ENCODE measurements around the gene PREX1. TPM values are rescaled to one million over a fixed set of nuclear protein-coding genes. Genes with fewer than 3 reads are reported as not detected.
"Not testable (repeated sequence)": the region's sequence is repeated elsewhere in the genome, so short reads cannot be mapped to it uniquely, and the experiment has no call there.

PREX1 gene
- total RNA-seq, 1 donor from 2014 or later = 66.0 TPM

DNA sequence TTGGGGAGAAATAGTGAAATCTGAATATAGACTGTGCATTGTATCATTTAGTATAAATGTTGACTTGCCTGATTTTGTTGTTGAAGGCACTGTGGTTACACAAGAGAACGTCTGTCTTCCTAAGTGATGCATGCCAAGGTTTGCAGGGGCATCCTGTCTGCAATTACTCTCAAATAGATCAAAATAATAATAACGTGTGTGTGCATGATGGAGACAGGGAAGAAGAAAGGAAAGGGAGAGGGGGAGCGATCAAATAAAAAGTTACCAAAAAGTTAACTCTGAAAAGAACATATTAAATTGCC, 14.4 kb downstream of the PREX1 start:
- Histone ChIP-seq H3K4me3 (no peak overlapping the region), H3K36me3 (no peaks in the 10 kb centered on the region), H3K9me3 (no peaks in the 10 kb centered on the region), H3K27ac (no peak overlapping the region), H3K4me1 (peaks cover 41% of the 10 kb centered on the region), H3K27me3 (no peaks in the 10 kb centered on the region)
- TF ChIP-seq, protein P1, sequence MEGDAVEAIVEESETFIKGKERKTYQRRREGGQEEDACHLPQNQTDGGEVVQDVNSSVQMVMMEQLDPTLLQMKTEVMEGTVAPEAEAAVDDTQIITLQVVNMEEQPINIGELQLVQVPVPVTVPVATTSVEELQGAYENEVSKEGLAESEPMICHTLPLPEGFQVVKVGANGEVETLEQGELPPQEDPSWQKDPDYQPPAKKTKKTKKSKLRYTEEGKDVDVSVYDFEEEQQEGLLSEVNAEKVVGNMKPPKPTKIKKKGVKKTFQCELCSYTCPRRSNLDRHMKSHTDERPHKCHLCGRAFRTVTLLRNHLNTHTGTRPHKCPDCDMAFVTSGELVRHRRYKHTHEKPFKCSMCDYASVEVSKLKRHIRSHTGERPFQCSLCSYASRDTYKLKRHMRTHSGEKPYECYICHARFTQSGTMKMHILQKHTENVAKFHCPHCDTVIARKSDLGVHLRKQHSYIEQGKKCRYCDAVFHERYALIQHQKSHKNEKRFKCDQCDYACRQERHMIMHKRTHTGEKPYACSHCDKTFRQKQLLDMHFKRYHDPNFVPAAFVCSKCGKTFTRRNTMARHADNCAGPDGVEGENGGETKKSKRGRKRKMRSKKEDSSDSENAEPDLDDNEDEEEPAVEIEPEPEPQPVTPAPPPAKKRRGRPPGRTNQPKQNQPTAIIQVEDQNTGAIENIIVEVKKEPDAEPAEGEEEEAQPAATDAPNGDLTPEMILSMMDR (IDR thresholded peaks at IDR 0.05) = no peak
- no peak for ATAC-seq
- no peak for DNase-seq
- intact Hi-C loops (cut with DNase I) = no loop called here

DNA sequence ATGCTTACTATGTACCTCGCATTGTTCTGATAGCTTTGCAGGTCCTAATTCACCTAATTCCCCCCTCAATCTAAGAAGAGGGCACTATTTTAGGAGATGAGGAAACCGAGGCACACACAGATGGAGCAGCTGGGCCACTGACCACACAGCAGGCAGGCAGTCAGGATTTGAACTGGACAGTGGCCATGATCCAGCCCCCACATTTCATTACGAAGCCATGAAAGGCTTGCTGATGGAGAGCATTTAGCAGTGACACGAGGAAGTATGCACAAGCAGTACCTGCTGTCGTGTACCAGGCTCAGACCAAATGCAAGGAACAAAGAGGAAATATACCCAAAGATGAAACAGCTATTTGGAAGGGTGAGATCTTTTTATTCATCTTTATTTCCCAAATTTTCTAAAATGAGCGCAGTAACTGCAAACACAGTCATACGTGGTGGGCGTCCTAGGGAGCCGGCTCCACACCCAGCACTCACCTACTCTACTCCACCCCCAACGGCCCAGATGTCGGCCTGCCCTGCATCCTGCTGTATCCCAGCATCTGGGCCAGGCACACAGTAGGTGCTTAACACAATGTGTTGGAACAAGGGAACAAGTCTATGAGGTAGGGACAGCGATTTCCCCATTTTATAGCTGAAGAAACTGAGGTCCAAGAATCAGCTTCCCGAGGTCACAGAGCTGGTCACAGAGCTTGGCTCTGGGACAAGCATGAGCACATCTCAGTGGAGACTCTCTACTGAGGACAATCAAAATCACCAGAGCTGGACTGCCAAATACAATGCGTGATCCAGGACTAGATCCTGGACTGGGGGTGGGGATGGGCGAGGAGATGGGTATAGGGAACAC, 15.0 kb downstream of the PREX1 start:
- TF ChIP-seq, protein P1 (IDR thresholded peaks at IDR 0.05) = no peak
- no peaks in the 10 kb centered on the region for H3K27me3 ChIP-seq
- H3K36me3 ChIP-seq = no peaks in the 10 kb centered on the region
- peaks cover 35% of the 10 kb centered on the region for H3K4me1 ChIP-seq
- no peaks in the 10 kb centered on the region for H3K9me3 ChIP-seq
- no peak overlapping the region for H3K4me3 ChIP-seq
- intact Hi-C loops (cut with DNase I) = no loop called here
- H3K27ac ChIP-seq = no peak overlapping the region
- ATAC-seq = no peak
- DNase-seq = no peak

DNA sequence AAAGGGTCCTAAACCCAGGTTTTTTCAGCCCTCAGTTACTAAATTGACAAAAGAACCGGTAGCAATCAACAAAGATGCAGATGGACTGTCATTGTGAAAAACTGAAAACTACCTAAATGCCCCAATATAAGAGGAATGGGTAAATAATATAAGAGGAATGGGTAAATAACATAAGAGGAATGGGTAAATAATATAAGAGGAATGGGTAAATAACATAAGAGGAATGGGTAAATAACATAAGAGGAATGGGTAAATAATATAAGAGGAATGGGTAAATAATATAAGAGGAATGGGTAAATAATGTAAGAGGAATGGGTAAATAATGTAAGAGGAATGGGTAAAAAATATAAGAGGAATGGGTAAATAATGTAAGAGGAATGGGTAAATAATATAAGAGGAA, 15.7 kb downstream of the PREX1 start:
- H3K9me3 ChIP-seq; ATAC-seq; H3K27me3 ChIP-seq; H3K27ac ChIP-seq; DNase-seq; intact Hi-C loops (cut with DNase I); H3K4me3 ChIP-seq; H3K36me3 ChIP-seq: not testable (repeated sequence)
- H3K4me1 ChIP-seq = peaks cover 31% of the 10 kb centered on the region

DNA sequence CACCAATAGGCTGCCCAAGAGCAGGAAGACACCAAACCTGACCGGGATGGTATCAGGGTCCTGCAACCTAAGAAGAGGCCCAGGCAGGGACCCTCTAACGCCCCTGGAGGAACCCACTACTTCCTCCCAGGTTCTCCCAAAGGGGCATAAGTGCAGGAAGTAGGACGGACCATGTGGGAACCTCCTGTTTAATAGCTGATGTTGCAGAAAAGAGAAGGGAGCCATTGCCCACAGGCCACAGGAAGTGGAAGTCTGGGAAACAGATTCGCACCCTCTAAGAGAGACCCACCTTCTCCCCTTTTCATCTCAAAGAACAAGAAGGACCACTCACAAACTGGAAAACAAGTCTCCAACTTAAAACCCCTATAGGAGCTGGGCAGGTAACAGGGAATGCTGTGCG, 18.1 kb downstream of the PREX1 start:
- H3K36me3 ChIP-seq = no peaks in the 10 kb centered on the region
- H3K4me1 ChIP-seq = peaks cover 29% of the 10 kb centered on the region
- peaks cover 9% of the 10 kb centered on the region for H3K27me3 ChIP-seq
- no peak for ATAC-seq
- no peak overlapping the region for H3K27ac ChIP-seq
- H3K4me3 ChIP-seq = no peak overlapping the region
- DNase-seq = no peak
- intact Hi-C loops (cut with DNase I) = no loop called here
- no peaks in the 10 kb centered on the region for H3K9me3 ChIP-seq
- TF ChIP-seq, protein P1 (IDR thresholded peaks at IDR 0.05) = no peak

DNA sequence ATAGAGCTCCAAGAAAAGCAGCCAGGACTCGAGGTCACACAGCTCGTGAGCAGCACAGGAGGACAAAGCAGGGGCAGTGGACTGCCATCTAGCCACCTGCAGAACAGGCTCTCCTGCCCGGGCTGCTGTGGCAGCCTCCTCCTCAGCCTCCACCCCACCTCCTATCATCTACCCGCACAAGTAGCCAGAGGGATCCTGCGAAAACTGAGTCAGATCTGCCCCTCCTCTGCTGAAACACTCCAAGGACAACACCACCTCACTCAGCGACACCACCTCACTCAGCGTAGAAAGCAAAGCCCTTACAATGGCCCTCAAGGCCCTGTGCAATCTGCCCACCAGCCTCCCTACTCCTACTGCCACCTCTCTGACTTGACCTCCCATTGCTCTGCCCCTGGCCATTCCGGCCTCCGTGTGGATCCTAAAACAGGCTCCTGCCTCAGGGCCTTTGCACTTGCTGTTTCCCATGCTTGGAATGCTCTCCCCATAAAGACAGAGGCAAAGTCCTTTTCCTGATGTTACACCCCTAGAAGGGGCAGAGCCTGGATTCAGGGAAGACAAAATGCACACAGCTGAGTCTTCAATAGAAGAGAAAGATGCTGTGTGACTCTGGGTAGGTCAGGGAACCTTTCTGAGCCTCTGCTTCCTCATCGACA, 19.3 kb downstream of the PREX1 start:
- TF ChIP-seq, protein P1 (IDR thresholded peaks at IDR 0.05) = no peak

DNA sequence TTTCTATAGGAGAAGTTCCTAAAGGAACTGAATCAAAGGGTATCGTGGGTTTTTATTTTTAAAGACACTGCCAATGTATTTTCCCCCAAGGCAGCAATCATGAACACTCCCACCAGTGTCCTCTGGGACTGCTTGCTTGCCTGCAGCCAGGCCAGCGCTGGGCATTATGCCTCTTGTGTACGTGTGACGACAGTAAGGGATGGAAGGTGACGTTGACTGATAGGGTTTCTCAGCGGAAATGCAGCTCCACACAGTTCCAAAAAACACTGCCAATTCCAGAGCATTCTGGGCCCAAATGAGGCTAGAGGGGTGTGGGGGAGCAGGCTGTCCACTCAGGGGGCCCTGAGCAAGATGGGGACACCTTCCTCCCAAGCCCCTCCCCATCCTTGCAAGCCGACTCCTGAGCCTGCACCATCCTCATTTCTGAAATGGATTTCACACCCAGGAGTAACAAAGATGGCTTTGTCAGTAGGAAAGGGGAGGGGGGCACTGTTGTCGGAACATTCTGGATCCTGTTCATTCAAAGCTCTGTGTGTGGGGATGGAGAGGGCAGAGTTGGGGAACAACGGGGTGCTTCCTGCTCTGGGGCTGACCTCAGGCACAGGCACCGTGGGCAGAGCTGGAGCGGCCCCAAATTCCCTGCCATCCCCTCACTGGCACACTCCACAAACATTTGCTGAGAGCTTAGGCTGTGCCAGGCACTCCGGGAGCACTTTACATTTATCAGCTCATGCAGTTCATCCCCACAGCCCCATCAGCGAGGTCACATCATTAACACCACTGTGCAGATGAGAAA, 20.0 kb downstream of the PREX1 start:
- DNase-seq (no peak), ATAC-seq (no peak)
- H3K27ac ChIP-seq = no peak overlapping the region
- no peaks in the 10 kb centered on the region for H3K9me3 ChIP-seq
- peaks cover 18% of the 10 kb centered on the region for H3K4me1 ChIP-seq
- intact Hi-C loops (cut with DNase I) = no loop called here
- no peaks in the 10 kb centered on the region for H3K36me3 ChIP-seq
- peaks cover 9% of the 10 kb centered on the region for H3K27me3 ChIP-seq
- TF ChIP-seq, protein P1 (IDR thresholded peaks at IDR 0.05) = no peak
- H3K4me3 ChIP-seq = no peak overlapping the region

More for the DNA sequence above, 19.3 kb downstream of the PREX1 start:
- no peak overlapping the region for H3K27ac ChIP-seq
- H3K4me3 ChIP-seq = no peak overlapping the region
- H3K9me3 ChIP-seq = no peaks in the 10 kb centered on the region
- ATAC-seq = no peak
- peaks cover 25% of the 10 kb centered on the region for H3K4me1 ChIP-seq
- peaks cover 9% of the 10 kb centered on the region for H3K27me3 ChIP-seq
- intact Hi-C loops (cut with DNase I) = no loop called here
- H3K36me3 ChIP-seq = no peaks in the 10 kb centered on the region
- DNase-seq = no peak

All from upper lobe of right lung (tissue), 1 donor.